GM18868 (cell line): ENCODE results near the gene MRPS5.

ENCODE experiments used
- ATAC-seq: cut with Tn5 transposase; IDR thresholded peaks from one replicate; pipeline ENCODE4 v1.9.1; 2021; ENCODE audit warnings: mild to moderate bottlenecking, moderate library complexity; ENCODE audit not compliant: unreplicated experiment

MRPS5 gene

DNA sequence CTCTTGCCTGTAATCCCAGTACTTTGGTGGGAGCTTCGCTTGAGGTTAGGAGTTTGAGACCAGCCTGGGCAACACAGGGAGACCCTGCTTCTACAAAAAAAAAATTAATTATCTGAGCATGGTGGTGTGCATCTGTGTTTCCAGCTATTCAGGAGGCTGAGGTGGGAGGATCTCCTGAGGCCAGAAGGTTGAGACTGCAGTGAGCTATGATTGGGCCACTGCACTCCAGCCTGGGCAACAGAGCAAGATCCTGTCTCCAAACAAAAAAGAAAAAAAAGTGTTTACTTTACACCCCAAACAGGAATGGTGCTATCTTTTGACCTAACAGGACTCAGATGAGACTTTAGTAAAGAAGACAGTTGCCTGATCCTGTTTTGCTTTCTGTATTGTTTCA is 60.5 kb downstream of the MRPS5 start:
- ATAC-seq, result no peak

DNA sequence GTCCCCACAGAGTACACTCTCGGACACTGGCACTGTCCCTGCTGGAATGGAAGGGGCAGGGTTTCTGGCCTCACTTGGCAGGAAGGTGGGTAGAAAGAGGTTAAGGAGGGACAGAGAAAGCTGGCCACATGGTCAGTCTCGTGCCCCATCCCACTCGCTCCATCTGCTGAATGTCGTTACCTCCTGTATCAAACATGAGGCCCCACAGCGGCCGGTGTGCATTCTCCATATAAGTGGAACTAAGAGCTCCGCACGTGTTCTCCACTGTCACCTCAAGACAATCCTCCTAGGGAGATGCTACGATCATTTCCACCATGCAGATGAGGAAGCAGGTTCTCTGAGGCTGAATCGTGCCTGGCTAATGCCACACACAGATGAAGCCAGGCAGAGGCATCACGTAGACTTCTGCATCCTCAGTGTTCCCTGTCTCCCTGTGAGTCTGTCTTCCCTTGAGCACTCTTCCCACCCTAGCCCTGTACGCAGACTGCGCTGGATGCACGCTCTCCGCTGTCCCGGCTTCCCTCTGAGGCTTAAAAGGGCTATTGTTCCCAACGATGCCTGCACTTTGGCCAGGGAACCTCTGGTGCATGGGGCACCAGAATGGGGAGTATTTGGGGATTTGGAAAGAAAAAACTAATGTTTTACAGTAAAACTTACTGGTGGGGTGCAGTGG is 61.0 kb downstream of the MRPS5 start:
- ATAC-seq, result no peak

DNA sequence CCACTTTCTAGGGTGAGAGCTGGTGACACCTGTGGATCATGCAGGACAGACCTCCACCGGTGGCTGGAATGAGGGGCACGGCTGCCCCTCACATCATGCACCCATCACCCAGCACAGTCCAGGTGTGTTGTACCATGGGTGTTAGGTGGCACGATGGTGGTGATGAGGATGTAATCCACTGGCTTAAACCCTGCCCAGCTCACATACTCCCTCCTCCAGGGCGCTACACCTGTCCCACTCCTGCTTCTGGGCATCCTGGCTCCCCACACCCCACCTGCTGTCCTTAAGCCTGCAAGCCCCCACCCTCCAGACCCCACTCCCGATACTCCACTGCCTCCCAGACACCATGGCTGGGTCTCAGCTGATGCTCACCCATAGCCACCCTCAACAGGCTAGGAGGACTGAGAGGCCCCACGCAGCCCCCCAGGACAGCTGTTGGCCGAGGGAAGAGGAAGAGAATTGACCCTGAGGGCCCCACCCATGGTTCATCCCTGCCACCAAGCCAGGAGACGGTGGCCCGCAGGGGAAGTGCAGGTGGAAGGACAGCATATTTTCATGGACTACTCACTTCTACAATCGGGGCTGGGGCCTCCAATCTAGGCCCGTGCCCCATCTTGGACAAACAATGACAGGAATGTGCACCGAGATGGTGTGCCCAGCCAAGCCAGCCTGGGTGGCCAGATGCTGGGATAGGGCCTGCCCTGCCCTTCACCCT is 61.8 kb downstream of the MRPS5 start:
- ATAC-seq, result no peak

DNA sequence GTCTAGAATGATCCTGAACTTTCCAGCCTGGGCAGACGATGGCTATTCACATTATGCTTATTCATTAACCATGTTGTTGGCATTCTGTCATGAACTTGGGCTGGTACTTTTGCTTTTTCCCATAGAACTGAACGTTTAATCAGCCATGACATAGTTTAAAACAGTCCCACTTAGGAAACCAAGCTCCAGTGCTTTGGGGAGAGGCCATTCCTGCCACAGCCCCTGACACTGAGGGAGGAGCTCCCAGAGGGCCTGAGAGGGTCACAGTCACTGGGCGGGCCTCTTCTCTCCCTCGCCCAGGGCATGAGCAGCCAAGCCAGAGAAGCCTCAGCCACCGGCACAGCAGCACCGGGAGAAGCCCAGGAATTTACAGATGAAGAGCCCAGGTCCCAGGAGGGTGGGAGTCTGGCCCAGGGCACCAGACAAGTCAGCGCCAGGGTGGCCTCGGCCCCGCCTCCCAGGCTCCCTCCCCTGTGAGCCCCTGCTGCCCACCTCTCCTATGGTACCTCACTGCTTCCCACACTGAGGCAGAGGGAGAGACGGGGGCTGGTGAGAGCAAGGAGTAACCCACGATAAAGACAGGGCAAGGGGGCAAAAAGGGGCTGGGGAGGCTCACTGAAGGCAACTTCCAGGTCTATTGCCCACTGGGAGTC is 62.5 kb downstream of the MRPS5 start:
- no peak for ATAC-seq

DNA sequence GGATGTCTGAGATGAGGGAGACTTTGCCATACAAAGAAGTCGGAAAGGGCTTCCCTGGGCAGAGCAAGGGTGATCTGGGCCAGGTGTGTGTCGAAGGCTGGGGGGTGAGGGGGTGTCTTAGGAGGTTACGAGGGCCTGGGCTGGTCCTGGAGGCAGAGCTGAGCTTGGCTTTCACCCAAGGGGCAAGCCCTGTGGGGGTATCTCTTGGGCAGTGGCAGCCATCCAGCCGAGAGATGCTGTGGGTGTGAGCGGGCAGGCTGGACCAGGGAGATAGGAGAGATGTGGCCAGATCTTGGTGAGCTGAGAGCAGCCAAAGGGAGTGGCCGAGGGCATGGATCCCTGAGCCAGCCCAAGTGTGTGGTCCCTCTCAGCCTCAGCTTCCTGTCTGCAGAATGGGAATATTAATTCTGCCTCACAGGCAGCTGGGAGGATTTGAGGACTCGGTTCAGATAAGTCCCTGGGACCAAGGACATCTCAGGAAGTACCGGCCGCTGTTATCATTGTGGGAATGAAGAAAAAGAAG is 63.1 kb downstream of the MRPS5 start:
- no peak for ATAC-seq

DNA sequence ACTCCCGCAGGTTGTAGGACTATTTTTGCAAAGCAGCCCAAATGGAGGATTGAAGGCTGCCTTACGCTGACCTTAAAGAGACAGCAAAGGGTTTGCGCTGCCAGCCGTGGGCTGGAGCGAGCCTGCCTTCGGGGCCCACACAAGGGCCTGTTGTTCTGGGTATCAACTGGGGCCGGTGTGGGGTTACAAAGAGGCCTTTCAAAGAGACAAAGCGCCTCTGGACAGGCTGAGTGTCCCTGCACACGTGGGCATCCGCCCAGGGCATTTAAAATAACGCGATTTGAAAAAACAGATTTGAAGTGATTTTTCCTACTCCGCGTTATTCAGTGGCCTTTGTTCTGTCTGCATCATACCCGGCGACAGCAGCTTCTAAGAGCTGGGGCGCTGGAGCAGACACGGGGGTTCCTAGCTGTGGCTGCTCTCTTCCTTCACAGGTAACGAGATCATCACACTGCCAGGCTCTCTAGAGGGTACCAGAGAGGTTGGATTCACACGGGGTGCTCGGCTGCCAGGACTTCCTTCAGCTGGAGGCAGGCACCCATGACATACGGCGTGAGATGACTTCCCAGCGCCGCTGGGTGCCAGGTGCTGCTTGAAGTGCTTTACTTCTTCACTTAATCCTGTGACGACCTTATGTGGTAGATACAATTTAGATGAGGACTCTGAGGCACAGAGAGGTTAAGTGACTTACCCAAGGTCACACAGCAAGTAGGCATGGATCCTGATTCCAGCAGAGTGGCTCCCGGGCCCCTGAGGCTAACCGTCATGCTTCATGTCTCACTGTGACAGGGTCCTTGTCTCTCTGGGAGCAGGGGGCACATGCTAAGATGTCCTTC is 63.9 kb downstream of the MRPS5 start:
- ATAC-seq, result no peak

DNA sequence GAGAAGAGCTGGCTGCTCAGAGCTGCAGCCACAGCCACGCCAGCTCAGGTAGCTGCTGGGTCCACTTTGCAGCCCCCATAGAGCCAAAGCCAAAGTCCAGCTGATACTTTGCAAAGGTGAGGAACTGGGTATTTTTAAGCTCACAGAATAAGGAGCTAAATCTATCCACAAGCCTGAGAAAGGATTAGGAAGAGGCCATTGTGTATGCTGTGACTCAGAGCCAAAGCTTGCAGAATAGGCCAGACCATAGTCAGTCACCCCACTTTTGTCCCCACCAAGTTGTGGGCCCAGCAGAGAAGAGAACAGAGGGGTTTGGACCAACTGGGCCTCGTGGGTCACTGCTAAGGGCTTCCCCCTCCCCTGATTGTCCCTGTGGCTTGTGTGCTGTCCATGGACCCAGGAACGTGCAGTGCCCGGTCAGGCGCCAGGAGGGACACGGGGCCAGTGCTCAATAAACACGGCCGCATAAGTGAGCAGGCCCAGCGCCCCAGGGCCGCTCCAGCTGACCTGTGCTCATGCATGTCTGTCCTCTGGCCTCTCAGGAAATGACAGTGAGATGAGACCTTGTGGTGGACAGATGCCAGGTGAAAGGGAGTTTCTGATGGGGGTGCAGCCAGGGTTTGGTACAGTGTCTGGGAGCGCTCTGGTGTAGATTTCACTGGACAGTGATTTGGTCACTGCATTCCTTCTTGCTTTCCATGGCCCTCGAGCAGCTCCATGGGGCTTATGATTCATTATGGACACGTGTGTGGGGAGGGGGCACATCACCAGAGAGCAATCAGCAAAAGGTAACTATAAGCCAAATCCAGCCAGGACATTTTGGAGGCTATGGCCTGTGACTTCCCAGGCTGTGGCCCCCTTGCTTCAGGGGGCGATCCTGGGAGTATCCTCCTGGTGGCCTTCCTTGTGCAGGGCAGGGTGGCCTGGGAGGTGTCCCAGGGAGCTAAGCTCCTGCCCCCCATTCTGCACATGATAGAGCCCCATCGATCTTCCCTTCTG is 64.8 kb downstream of the MRPS5 start:
- no peak for ATAC-seq

DNA sequence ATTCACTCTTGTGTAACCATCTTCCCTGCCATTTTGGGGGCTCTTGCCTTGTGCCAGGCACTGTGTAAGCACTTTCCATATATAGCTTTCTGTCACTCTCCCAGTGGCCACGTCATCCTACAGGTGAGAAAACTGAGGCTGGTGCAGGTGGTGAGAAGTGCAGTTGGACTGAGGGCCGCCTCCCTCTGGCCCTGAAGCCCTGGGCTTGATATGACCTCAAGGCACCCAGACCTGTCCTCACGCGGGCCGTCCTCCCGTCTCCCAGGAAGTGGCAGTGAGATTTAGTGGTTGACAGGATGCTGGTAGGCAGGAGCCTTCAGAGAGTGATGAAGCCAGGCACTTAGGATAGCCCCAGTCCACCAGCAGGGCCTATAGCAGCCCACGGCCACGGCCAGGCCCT is 65.6 kb downstream of the MRPS5 start:
- ATAC-seq, result no peak

DNA sequence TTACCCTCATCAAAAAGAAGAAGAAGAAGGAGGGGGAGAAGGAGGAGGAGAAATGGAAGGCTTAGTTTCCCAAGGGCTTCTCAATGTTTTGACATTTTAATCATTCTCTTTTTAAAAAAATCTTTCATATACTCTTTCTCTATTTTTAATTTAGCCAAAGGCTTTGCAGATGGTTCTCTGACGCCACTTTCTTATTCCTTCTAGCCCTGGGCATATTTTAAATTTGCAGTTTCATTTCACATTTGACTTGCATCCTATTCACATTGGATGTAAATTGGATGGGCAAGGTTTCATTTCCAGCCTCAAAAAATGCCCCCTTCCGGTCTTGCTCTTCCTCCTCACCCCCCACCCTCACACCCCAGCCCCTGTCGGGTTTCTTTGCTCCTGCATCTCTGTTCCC is 66.3 kb downstream of the MRPS5 start:
- ATAC-seq, result no peak

DNA sequence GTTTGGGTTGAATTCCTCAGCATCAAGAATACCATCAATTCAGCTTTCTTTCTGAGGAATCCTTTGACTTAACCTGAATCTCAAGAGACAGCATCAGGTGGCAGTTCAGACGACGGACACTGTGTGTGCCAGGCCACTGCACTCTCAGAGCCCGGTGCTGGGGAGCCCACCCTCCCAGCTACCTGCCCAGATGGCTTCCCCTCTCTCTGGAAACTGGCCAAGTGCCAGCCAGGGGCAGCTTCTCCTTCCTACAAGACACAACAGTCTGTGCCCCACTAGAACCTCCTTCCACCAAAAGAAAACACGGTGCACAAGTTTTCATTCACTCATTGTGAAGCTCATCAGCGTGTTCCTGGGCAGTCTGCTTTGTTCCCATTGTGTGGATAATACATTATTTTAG is 67.6 kb downstream of the MRPS5 start:
- no peak for ATAC-seq

DNA sequence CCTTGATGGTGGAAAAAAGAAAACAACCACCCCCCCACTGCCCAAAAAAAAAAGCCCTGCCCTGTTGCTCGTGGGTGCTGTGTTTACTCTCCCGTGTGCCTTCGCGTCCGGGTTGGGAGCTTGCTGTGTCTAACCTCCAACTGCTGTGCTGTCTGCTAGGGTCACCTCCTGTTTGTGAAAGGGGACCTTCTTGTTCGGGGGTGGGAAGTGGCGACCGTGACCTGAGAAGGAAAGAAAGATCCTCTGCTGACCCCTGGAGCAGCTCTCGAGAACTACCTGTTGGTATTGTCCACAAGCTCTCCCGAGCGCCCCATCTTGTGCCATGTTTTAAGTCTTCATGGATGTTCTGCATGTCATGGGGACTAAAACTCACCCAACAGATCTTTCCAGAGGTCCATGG is 68.1 kb downstream of the MRPS5 start:
- ATAC-seq, result no peak

DNA sequence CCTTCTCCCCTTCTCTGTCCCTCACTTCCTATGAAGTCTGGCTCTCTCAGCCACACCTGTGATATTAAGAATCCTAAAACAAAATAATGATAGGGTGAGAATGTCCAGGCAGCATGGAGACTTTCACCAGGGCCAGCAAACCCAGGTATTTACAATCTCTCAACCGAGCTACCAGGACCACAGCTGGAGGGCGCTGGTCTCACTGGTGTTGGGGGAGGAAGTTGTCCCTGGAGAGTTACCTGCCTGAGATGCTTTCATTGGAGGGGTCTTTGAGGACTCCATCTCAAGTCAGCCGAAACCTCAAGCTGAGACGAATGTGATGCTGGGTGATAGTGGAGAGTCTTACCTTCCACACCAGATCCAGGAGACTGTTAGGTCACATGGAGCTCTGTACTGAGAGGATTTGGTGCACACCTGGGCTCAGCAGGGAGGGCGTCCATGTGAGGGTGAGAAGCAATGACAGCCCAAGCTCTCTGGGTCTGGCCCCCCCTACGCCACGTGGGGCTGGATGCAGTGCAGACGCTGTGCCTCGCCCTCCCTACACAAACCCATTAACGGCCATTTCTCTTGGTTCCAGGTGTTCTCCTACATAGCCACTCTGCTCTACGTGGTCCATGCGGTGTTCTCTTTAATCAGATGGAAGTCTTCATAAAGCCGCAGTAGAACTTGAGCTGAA is 68.7 kb downstream of the MRPS5 start:
- ATAC-seq, result no peak

DNA sequence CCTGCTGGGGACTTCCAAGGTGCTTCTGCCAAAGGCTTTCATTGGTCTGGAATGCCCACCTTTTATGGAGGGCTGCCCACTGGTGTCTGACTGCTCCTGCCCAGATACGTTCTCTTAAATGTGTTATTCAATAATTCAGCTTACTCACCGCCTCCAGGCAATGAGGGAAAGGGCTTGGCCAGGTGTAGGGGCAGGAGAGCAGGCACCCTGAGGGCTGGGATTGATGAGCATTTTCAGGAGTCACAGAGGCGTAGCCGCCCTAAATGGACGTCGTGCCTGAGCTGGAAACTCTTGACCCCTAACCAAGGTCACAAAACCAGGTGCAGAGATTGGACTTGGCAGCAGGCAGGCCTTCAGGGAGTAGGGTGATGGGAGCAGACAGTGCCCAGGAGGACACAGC is 69.3 kb downstream of the MRPS5 start:
- ATAC-seq, result no peak

DNA sequence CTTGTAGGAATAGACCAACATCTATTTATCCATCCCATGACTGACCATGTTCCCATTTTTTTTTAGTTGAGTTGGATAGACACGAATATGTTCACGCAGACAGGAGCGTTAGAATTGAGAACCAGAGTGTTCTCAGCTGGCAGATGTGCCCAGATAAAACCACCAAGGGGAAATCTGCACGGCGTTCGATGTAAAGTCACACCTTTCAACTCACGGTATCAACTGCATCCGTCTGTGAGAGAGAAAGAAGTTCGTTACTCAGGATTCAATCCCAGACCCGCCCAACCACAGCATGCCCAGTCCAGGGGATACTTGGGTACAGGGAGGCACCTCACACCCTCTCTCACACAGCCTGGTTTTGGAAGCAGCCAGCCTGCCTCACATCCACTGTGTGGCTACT is 70.0 kb downstream of the MRPS5 start:
- ATAC-seq, result no peak

DNA sequence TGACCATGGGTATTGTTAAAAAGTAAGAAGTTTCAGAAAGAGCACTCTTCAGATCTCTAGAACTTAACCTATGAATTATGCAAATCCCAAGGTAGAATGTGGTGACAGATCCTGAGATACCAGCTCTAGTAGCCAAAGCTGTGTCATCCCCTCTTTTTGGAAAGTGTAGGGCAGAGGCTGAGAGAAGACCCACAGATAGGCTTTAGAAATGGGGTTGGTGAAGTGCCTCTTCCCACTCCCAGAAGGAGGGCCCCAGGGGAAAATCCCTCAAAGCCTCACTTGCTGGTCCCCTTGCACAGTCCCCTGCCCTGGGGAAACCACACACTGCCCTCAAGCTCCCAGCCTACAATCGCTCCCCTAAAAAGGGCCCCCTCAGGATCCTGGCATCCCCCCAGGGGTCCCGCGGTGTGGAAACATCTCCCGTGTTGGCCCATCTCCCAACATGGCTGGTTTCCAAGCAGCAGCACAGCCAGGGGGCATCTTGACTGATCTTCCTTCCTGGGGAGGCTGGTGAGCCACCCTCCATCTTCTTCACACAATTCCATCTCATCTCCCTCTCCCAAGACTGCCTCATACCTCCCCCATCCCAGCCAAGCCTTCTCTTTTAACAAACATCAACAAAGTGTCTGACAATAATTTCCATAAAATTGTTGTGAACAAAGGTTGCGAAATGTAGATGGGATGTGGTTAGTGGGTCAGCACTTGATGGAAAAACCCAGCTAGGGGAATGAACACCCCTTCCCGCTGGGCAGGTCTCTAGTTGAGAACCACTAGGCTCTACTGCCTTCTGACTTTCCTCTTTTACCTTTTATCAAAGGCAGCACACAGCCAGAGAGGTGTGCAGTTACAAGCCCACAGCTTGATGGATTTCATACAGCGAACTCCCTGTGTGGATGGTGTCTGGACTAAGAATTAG is 71.0 kb downstream of the MRPS5 start:
- peak; percentile 43 for ATAC-seq

DNA sequence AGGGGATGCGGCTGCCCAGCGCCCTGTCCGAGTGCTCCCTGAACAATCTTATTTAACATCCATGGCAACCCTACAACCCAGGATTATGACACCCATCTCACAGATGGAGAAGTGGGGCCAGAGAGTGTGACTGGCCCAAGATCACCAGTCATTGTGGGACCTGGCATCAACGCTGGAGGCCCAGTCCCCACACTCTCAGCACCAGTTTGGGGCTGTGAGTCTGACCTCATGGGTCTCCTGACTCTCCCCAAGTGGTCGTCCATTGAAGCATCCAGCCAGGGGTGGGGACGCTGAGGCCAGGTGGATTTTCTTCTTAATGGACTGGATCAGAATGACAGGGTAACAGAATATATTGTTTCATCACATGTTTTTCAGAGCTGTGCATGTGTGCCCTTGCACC is 71.6 kb downstream of the MRPS5 start:
- no peak for ATAC-seq

DNA sequence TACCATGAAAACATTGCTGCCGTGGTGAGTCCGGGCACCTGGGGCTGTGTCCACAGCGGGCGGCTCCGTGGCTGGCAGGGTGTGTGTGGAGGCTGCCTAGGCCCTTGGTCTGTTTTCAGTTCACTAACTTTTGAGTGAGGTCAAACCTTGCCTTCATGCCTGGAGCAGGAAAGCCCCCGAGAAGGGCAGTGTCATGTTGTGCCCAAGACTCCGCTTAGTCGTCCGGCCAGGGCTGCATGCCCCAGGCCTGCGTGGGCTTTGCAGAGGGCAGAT is 72.0 kb downstream of the MRPS5 start:
- ATAC-seq, result no peak

DNA sequence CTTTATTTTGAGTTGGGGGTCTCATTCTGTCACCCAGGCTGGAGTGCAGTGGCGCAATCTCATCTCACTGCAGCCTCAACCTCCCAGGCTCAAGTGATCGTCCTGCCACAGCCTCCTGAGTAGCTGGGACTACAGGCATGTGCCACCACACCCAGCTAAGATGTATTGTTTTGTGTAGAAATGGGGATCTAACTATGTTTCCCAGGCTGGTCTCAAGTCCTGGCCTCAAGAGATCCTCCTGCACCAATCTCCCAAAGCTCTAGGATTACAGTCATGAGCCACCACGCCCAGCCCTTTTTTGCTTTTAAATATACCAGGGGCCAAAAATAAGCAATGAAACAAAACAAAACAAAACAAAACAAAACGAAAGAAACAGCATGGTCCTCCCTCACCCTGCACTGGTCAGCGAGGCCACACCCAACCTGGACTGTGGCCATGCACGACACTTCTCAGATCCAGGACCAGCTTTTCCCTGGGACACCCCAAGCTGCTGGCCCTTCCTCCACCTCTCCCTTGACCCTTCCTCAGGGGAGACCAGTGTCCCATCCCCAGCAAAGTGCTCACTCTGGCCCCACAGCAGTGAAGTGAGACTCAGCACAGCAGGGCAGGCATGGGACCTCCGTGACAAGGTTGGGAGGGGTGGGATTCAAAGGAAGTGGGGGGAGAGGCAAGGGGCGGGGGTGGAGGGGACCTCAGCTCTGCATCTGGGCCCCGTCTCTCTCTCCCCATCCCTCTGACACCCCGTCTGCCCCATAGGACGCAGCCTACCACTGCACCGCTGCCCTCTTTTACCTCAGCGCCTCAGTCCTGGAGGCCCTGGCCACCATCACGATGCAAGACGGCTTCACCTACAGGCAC is 72.6 kb downstream of the MRPS5 start:
- no peak for ATAC-seq
